Measurements from ENCODE around the gene APOO.

APOO gene

GRCh38 chrX:23907498-23908218, at the start of gene APOO, which contains the start of gene CXorf58:
Gene APOO, minus strand, starts transcription at chrX:23907938. Its CDS starts 236 bp downstream, at chrX:23907702.
Gene CXorf58, plus strand, starts transcription at chrX:23908006. Its CDS starts 2,297 bp downstream, at chrX:23910303.
- peak; percentile 69 to 80 for DNase-seq (ENCODE audit: low read depth in 2 of 2, low spot score in 1 of 2)

GRCh38 chrX:23954396-23954795, 46.7 kb upstream of the APOO start:
- no peak for DNase-seq (ENCODE audit: low read depth in 2 of 2, low spot score in 1 of 2)

GRCh38 chrX:23953908-23954269, 46.2 kb upstream of the APOO start:
- no peak for DNase-seq (ENCODE audit: low read depth in 2 of 2, low spot score in 1 of 2)

- DNase-seq (ENCODE audit: low read depth in 2 of 2, low spot score in 1 of 2) = no peak
Measured at GRCh38 chrX:23952984-23953907, 45.5 kb upstream of the APOO start.

GRCh38 chrX:23952391-23952790, 44.7 kb upstream of the APOO start:
- no peak for DNase-seq (ENCODE audit: low read depth in 2 of 2, low spot score in 1 of 2)

- DNase-seq (ENCODE audit: low read depth in 2 of 2, low spot score in 1 of 2) = no peak
Measured at GRCh38 chrX:23945206-23945605, 37.5 kb upstream of the APOO start.

- no peak for DNase-seq (ENCODE audit: low read depth in 2 of 2, low spot score in 1 of 2)
Measured at GRCh38 chrX:23944234-23944633, 36.5 kb upstream of the APOO start.

- no peak for DNase-seq (ENCODE audit: low read depth in 2 of 2, low spot score in 1 of 2)
Measured at GRCh38 chrX:23939203-23939602, 31.5 kb upstream of the APOO start.

- DNase-seq (ENCODE audit: low read depth in 2 of 2, low spot score in 1 of 2) = no peak
Measured at GRCh38 chrX:23938690-23939089, 31.0 kb upstream of the APOO start.

GRCh38 chrX:23937100-23937499, 29.4 kb upstream of the APOO start:
- DNase-seq (ENCODE audit: low read depth in 2 of 2, low spot score in 1 of 2) = no peak

GRCh38 chrX:23936180-23936579, 28.4 kb upstream of the APOO start:
- no peak for DNase-seq (ENCODE audit: low read depth in 2 of 2, low spot score in 1 of 2)

GRCh38 chrX:23935106-23935505, 27.4 kb upstream of the APOO start:
- DNase-seq (ENCODE audit: low read depth in 2 of 2, low spot score in 1 of 2) = no peak

GRCh38 chrX:23932046-23932445, 24.3 kb upstream of the APOO start:
- DNase-seq (ENCODE audit: low read depth in 2 of 2, low spot score in 1 of 2) = no peak

- DNase-seq (ENCODE audit: low read depth in 2 of 2, low spot score in 1 of 2) = no peak
Measured at GRCh38 chrX:23930894-23931604, 23.3 kb upstream of the APOO start.

- no peak for DNase-seq (ENCODE audit: low read depth in 2 of 2, low spot score in 1 of 2)
Measured at GRCh38 chrX:23926015-23926414, 18.3 kb upstream of the APOO start.

GRCh38 chrX:23919706-23920320, 12.1 kb upstream of the APOO start:
- no peak for DNase-seq (ENCODE audit: low read depth in 2 of 2, low spot score in 1 of 2)

GRCh38 chrX:23919148-23919547, 11.4 kb upstream of the APOO start:
- no peak for DNase-seq (ENCODE audit: low read depth in 2 of 2, low spot score in 1 of 2)

GRCh38 chrX:23911126-23911835, 3.5 kb upstream of the APOO start:
- DNase-seq (ENCODE audit: low read depth in 2 of 2, low spot score in 1 of 2) = no peak

GRCh38 chrX:23908219-23909004, 674 bp upstream of the APOO start:
- no peak for DNase-seq (ENCODE audit: low read depth in 2 of 2, low spot score in 1 of 2)

- no peak for DNase-seq (ENCODE audit: low read depth in 2 of 2, low spot score in 1 of 2)
Measured at GRCh38 chrX:23907111-23907497, 634 bp downstream of the APOO start.

Measured in stimulated activated CD8-positive, alpha-beta memory T cell treated with anti-CD3 and anti-CD28 coated beads, Interleukin-4, amount 100 ng/mL, for 4 hours (primary cell).